BLaER1 (cell line): ENCODE data around the gene GTF3C2.

Source experiments
- H3K27ac ChIP-seq: shearing (Covaris generic); formaldehyde crosslinking; 2 replicates; pipeline ENCODE4 v1.8.1; 2022
- H3K27me3 ChIP-seq: shearing (Covaris generic); formaldehyde crosslinking; 2 replicates; pipeline ENCODE4 v1.8.1; 2022
- H3K36me3 ChIP-seq: shearing (Covaris generic); formaldehyde crosslinking; 2 replicates; pipeline ENCODE4 v1.8.1; 2022
- H3K4me1 ChIP-seq: shearing (Covaris generic); formaldehyde crosslinking; 2 replicates; pipeline ENCODE4 v1.8.1; 2022
- H3K4me2 ChIP-seq: shearing (Covaris generic); formaldehyde crosslinking; 2 replicates; pipeline ENCODE4 v1.8.1; 2022
- H3K4me3 ChIP-seq: shearing (Covaris generic); formaldehyde crosslinking; 2 replicates; pipeline ENCODE4 v1.8.1; 2022
- H3K9ac ChIP-seq: shearing (Covaris generic); formaldehyde crosslinking; 2 replicates; pipeline ENCODE4 v1.8.1; 2022
- H3K9me3 ChIP-seq: shearing (Covaris generic); formaldehyde crosslinking; 2 replicates; pipeline ENCODE4 v1.8.1; 2022
- H4K20me1 ChIP-seq: shearing (Covaris generic); formaldehyde crosslinking; 2 replicates; pipeline ENCODE4 v1.8.1; 2022
- Cebpa-rat ChIP-seq: shearing (Covaris generic); IDR thresholded peaks from 2 replicates; pipeline ENCODE4 v1.8.1; 2022

GTF3C2 gene

DNA sequence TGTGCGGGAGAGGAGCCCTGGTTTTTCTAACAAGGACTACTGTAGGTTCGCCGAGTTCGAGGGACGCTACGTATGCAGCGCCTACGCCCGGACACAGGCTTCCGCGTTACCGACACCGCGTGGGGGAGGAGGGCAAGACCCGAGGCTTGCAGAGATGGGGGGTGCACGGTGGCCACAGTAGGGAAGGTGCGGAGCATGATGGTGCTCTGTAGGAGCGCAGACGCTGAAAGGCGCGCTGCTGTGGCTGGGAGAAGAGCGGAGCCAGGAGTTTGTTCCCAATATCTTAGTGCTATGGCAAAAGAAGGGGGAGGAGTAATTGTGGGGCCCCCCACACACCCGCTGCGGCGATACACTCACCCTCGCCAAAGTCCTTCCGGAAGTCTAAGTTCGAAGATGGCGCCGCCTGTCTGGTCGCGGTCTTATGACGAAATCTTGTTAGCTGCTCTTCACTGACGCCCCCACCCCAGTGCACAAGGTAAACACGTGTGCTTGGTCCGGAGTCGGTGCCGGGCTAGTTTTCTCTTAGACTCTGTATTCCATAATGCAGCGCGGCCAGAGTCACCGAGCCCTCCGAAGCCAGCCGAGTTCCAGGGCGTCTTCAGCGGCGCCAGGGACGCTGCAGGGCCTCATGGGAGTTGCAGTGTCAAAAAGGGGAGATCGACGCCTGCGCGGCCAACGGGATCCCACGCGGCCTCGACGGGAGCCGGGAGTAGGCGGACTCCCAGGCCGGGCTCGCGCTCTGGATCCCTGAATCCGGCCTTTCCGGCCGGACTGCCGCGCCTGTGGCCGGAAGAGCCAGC, at the start of gene GTF3C2:
GTF3C2 (minus strand) TSS at position 383 of the 800 bp plus-strand sequence. CDS start 13,210 bp downstream, outside the sequence.
- Histone ChIP-seq H4K20me1 (peaks cover 29% of the 10 kb centered on the region), H3K9ac (peak within 1 kb of the TSS; percentile 94), H3K4me2 (peak within 1 kb of the TSS; percentile 90), H3K4me1 (peaks cover 38% of the 10 kb centered on the region), H3K4me3 (peak within 1 kb of the TSS; percentile 82), H3K27me3 (no peaks in the 10 kb centered on the region), H3K36me3 (peaks cover 18% of the 10 kb centered on the region; the same call in 1 of the 2 replicates), H3K9me3 (no peaks in the 10 kb centered on the region), H3K27ac (peak within 1 kb of the TSS; percentile 96)
- TF ChIP-seq Cebpa-rat, result 0 out of 2 replicates have a peak, but pooled peaks have one; percentile 17

DNA sequence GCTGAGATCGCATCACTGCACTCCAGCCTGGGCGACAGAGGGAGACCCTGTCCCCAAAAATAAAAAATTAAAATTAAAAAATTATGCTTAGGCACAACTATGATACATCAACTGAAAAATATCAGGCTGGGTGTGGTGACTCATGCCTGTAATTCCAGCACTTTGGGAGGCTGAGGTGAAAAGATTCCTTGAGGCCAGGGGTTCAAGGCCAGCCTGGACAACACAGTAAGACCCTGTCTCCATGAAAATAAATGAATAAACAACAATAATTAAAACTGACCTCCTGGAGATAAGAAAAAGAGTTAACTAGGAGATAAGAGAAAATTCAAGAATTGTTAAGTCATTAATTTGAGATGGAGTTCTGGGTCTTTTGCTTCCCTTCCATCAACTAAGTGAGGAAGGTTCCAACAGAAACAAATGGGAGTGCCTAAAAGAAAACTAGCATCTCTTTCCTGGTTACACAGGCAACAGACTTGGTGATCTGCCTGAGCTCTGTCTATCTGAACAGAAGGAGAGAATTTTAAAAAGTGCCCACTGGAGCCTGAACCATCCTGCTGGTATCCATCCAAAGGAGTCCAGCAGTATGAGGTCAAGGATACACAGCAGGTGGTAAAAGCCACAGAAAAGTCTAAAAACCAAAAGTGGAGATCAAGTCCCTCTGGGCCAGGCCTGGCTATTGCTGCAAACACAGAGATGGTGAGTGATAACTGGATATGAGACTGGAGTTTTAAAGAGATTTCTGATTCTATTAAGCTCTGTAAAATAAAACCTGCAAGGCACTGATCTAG, 44.0 kb upstream of the GTF3C2 start:
- Histone ChIP-seq H3K4me3 (no peak overlapping the region), H3K27me3 (no peaks in the 10 kb centered on the region), H3K4me2 (no peak overlapping the region), H3K9ac (no peak overlapping the region), H3K4me1 (no peaks in the 10 kb centered on the region), H3K36me3 (peaks cover 75% of the 10 kb centered on the region), H4K20me1 (peaks cover 100% of the 10 kb centered on the region), H3K9me3 (0 out of 2 replicates have a peak, but pooled peaks cover 4% of the 10 kb centered on the region), H3K27ac (no peak overlapping the region)
- no peak for TF ChIP-seq Cebpa-rat

- no peak overlapping the region for H3K4me3 ChIP-seq
- no peak overlapping the region for H3K4me2 ChIP-seq
- H3K36me3 ChIP-seq, result peaks cover 70% of the 10 kb centered on the region
- no peak overlapping the region for H3K9ac ChIP-seq
- H3K27ac ChIP-seq, result no peak overlapping the region
- no peaks in the 10 kb centered on the region for H3K4me1 ChIP-seq
- H3K9me3 ChIP-seq, result 0 out of 2 replicates have a peak, but pooled peaks cover 4% of the 10 kb centered on the region
- no peak for TF ChIP-seq Cebpa-rat
- H3K27me3 ChIP-seq, result no peaks in the 10 kb centered on the region
- H4K20me1 ChIP-seq, result peaks cover 100% of the 10 kb centered on the region
These were observed 42.4 kb upstream of the GTF3C2 start for GRCh38 chr2:27398962-27399361.

GRCh38 chr2:27393225-27393624, 36.7 kb upstream of the GTF3C2 start:
- Histone ChIP-seq H3K36me3 (peaks cover 69% of the 10 kb centered on the region), H3K4me1 (no peaks in the 10 kb centered on the region), H3K9me3 (no peaks in the 10 kb centered on the region), H3K27ac (no peak overlapping the region), H4K20me1 (peaks cover 100% of the 10 kb centered on the region), H3K4me3 (no peak overlapping the region), H3K27me3 (no peaks in the 10 kb centered on the region), H3K9ac (no peak overlapping the region), H3K4me2 (no peak overlapping the region)
- TF ChIP-seq Cebpa-rat, result no peak

- TF ChIP-seq Cebpa-rat, result no peak
- H3K4me2 ChIP-seq, result no peak overlapping the region
- H3K27me3 ChIP-seq, result no peaks in the 10 kb centered on the region
- no peaks in the 10 kb centered on the region for H3K9me3 ChIP-seq
- H3K4me1 ChIP-seq, result no peaks in the 10 kb centered on the region
- H3K9ac ChIP-seq, result no peak overlapping the region
- H3K27ac ChIP-seq, result no peak overlapping the region
- peaks cover 78% of the 10 kb centered on the region for H3K36me3 ChIP-seq
- no peak overlapping the region for H3K4me3 ChIP-seq
- H4K20me1 ChIP-seq, result peaks cover 100% of the 10 kb centered on the region
These were observed 34.5 kb upstream of the GTF3C2 start for GRCh38 chr2:27390822-27391679.

- H3K9me3 ChIP-seq, result no peaks in the 10 kb centered on the region
- peaks cover 27% of the 10 kb centered on the region for H3K4me1 ChIP-seq
- no peak for TF ChIP-seq Cebpa-rat
- no peak overlapping the region for H3K9ac ChIP-seq
- H3K4me3 ChIP-seq, result no peak overlapping the region
- H4K20me1 ChIP-seq, result peaks cover 38% of the 10 kb centered on the region
- peak overlapping the region; percentile 86; the same call in 1 of the 2 replicates for H3K27ac ChIP-seq
- peaks cover 82% of the 10 kb centered on the region for H3K36me3 ChIP-seq
- H3K4me2 ChIP-seq, result no peak overlapping the region
- H3K27me3 ChIP-seq, result no peaks in the 10 kb centered on the region
These were observed 25.1 kb upstream of the GTF3C2 start for GRCh38 chr2:27381577-27382181.

GRCh38 chr2:27380626-27381545, 24.3 kb upstream of the GTF3C2 start, which contains the start of gene ZNF513:
TSS of gene ZNF513 (minus strand) at chr2:27380734. CDS start at chr2:27380526, 208 bp downstream.
- peaks cover 82% of the 10 kb centered on the region for H3K36me3 ChIP-seq
- peaks cover 27% of the 10 kb centered on the region for H3K4me1 ChIP-seq
- H3K9ac ChIP-seq, result peak within 1 kb of the TSS; percentile 89

More at GRCh38 chr2:27380626-27381545, 24.3 kb upstream of the GTF3C2 start, which contains the start of gene ZNF513:
- H3K27me3 ChIP-seq, result no peaks in the 10 kb centered on the region
- no peak for TF ChIP-seq Cebpa-rat
- H3K27ac ChIP-seq, result peak within 1 kb of the TSS; percentile 86
- H4K20me1 ChIP-seq, result peaks cover 38% of the 10 kb centered on the region
- peak within 1 kb of the TSS; percentile 85 for H3K4me2 ChIP-seq
- H3K9me3 ChIP-seq, result no peaks in the 10 kb centered on the region
- H3K4me3 ChIP-seq, result peak within 1 kb of the TSS; percentile 86
